Right lobe of liver (tissue), 4 donors: Measurements from ENCODE around the gene HBZ.

Experiments
- CTCF ChIP-seq, 4 donors: fragments of 200-600 bp in 3 of 4; fragments of 450-650 bp in 1 of 4; IDR thresholded peaks; one replicate each; pipeline versions ENCODE4 v1.5.1 to v1.8.0; 2016 to 2022; ENCODE audit warnings: antibody characterized with exemption in 4 of 4, mild to moderate bottlenecking in 2 of 4
- POLR2A ChIP-seq: fragments of 450-650 bp; IDR thresholded peaks from one replicate; pipeline ENCODE4 v1.6.1; 2017; ENCODE audit warnings: antibody characterized with exemption, mild to moderate bottlenecking
- donor health status: DM: no; HTN: no; CAD: no.
- donor health status: DM: no; HTN: no; CAD: no.
- donor health status: DM: no; HTN: yes; CAD: no.

DNA sequence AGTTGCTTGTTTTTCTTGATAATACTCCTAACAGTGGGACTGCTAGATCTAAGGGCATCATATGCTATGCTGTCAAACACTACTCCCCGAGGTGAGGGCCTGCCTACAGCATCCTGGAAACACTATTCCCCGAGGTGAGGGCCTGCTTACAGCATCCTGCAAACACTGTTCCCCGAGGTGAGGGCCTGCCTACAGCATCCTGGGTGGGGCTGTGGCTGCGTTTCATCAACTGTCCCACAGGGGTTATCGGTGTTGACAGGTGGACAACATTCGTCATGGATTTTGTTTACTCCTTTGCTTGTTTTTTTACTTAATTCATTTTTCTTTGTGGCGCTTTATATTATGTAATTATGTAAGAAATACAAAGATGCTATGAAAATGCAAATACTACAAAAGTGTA is 36.4 kb upstream of the HBZ start:
- TF ChIP-seq POLR2A (no peak), CTCF (IDR thresholded peaks at IDR 0.05) (no peak)
